GM12872 (cell line): ENCODE results near the gene DDA1.

Experiments used
- CTCF ChIP-seq: IDR thresholded peaks from 3 replicates; pipeline ENCODE4 v1.5.1; 2011; ENCODE audit warnings: low read depth, mild to moderate bottlenecking, low read length, moderate library complexity; ENCODE audit not compliant: insufficient read depth

DDA1 gene

GRCh38 chr19:17282488-17283125, 26.8 kb upstream of the DDA1 start:
- peak; percentile 87 for TF ChIP-seq CTCF

- TF ChIP-seq CTCF, result no peak
These were observed 25.8 kb upstream of the DDA1 start for GRCh38 chr19:17283504-17283996.

GRCh38 chr19:17285415-17286135, 23.8 kb upstream of the DDA1 start:
- no peak for TF ChIP-seq CTCF

- TF ChIP-seq CTCF, result no peak
These were observed 23.1 kb upstream of the DDA1 start for GRCh38 chr19:17286263-17286662.

GRCh38 chr19:17286752-17287151, 22.6 kb upstream of the DDA1 start:
- TF ChIP-seq CTCF, result no peak

GRCh38 chr19:17289489-17289888, 19.9 kb upstream of the DDA1 start:
- no peak for TF ChIP-seq CTCF

- TF ChIP-seq CTCF, result peak; percentile 80
These were observed 16.9 kb upstream of the DDA1 start for GRCh38 chr19:17292301-17293074.
